Nephron (organoid): Measurements from ENCODE around the gene CCDC141.

ENCODE experiments used
- H3K27ac Mint-ChIP-seq, 3 experiments: 2 replicates each; pipeline ENCODE4 v1.8.0; 2020; ENCODE audit warnings: mixed read lengths in 3 of 3, mild to moderate bottlenecking in 2 of 3, moderate library complexity in 1 of 3
- H3K27me3 Mint-ChIP-seq: 2 replicates; pipeline ENCODE4 v1.8.0; 2021; ENCODE audit warnings: low read depth, mild to moderate bottlenecking, moderate library complexity, mixed read lengths
- H3K36me3 Mint-ChIP-seq: 2 replicates; pipeline ENCODE4 v1.8.0; 2020; ENCODE audit warnings: low read depth, mixed read lengths
- H3K4me1 Mint-ChIP-seq: 2 replicates; pipeline ENCODE4 v1.8.0; 2020; ENCODE audit warnings: mixed read lengths
- H3K4me3 Mint-ChIP-seq, 3 experiments: 2 replicates each; pipeline ENCODE4 v1.8.0; 2020; ENCODE audit warnings: mild to moderate bottlenecking in 3 of 3, mixed read lengths in 3 of 3, moderate library complexity in 2 of 3
- H3K9me3 Mint-ChIP-seq: 2 replicates; pipeline ENCODE4 v1.8.0; 2020; ENCODE audit warnings: mixed read lengths
- TF ChIP-seq, protein P1 (sequence below), 3 experiments: fragments of 200-600 bp; sonication (generic); IDR thresholded peaks; one replicate each; pipeline ENCODE4 v1.5.0; 2021; ENCODE audit warnings: antibody characterized with exemption in 3 of 3; ENCODE audit not compliant: unreplicated experiment in 3 of 3

CCDC141 gene

DNA sequence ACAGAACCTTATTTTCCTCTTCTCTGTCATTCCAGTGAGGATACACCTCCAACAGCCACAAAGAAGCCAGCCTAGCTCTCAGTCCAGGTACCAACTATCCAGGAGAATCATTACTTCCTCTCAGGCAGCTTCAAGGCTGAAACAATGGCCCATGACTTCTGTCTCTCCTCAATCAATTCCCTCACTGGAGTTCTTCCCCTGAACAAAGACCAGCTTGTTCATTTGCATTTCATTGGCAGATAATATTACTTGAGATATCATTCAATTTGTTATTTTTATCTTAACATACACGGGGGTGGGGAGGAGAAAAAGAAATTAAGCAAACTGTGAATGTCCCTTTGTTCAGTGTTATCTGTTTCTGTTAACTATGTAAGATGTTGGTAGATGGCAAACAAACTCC lies 44.0 kb downstream of the CCDC141 start:
- TF ChIP-seq, protein P1, sequence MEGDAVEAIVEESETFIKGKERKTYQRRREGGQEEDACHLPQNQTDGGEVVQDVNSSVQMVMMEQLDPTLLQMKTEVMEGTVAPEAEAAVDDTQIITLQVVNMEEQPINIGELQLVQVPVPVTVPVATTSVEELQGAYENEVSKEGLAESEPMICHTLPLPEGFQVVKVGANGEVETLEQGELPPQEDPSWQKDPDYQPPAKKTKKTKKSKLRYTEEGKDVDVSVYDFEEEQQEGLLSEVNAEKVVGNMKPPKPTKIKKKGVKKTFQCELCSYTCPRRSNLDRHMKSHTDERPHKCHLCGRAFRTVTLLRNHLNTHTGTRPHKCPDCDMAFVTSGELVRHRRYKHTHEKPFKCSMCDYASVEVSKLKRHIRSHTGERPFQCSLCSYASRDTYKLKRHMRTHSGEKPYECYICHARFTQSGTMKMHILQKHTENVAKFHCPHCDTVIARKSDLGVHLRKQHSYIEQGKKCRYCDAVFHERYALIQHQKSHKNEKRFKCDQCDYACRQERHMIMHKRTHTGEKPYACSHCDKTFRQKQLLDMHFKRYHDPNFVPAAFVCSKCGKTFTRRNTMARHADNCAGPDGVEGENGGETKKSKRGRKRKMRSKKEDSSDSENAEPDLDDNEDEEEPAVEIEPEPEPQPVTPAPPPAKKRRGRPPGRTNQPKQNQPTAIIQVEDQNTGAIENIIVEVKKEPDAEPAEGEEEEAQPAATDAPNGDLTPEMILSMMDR (IDR thresholded peaks at IDR 0.05; ENCODE audit: unreplicated experiment in 3 of 3): no peak
- no peaks in the 10 kb centered on the region for H3K36me3 Mint-ChIP-seq
- H3K4me1 Mint-ChIP-seq: no peaks in the 10 kb centered on the region
- no peak overlapping the region for H3K4me3 Mint-ChIP-seq
- H3K27ac Mint-ChIP-seq: no peak overlapping the region
- peaks cover 6% of the 10 kb centered on the region for H3K9me3 Mint-ChIP-seq
- H3K27me3 Mint-ChIP-seq: no peaks in the 10 kb centered on the region

DNA sequence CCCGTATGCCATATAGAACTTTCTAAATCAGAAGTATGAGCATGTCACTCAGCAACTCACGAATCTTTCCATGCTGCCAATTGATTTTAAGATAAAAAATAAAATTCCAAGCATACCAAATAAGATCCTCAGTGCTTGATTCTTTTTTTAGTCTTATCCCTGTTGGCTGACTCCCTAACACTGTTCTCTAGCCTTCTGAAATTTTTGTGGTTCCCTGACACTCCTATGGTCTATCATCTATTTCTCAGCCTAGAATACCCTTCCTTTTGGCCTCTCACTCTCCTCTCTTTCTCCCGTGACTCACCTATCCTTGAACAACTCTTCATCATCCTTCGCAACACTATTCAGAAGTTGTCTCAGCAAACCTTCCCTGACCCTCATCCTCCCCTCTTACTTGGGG lies 50.5 kb downstream of the CCDC141 start:
- no peak overlapping the region for H3K4me3 Mint-ChIP-seq
- no peaks in the 10 kb centered on the region for H3K36me3 Mint-ChIP-seq
- TF ChIP-seq, protein P1 (IDR thresholded peaks at IDR 0.05; ENCODE audit: unreplicated experiment in 3 of 3): no peak
- no peaks in the 10 kb centered on the region for H3K27me3 Mint-ChIP-seq
- peaks cover 5% of the 10 kb centered on the region for H3K4me1 Mint-ChIP-seq
- peaks cover 5% of the 10 kb centered on the region for H3K9me3 Mint-ChIP-seq
- H3K27ac Mint-ChIP-seq: no peak overlapping the region

DNA sequence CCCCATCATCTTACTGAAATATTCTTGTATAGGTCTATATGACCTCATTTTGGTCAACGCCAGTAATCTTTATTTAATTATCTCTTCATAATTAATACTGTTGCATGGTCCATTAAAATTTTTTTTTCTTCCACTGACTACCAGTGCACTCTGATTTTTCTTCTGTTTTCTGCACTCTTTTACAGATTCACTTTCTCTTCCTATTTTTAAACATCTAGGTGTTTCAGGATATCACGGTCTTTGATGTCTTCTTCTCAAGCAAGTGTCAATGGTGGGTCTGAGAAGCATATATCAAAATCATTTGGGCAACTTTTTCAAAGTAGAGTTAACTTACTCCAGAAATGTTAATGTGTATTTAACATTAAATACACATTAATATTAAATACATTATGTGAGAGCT lies 51.4 kb downstream of the CCDC141 start:
- Mint-ChIP-seq H3K4me3 (no peak overlapping the region), H3K36me3 (no peaks in the 10 kb centered on the region), H3K27me3 (no peaks in the 10 kb centered on the region)

DNA sequence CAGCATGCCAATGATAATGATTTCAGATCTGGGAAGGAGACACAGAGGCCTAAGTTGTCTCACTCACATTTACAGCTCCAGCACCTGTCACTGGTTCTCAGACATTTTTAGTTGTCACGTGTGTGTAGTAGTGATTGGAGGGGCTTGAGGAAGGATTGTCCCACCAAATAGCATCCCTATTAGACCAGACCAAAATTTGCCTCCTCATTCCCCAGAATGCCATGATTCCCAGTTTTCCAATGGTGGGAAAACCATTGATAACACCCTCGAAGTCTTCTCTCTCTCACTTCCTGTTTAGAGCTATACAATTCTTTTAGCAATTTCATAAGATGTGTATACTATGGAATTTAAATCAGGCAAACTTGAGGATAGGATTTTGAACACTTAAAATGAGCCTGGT lies 52.5 kb downstream of the CCDC141 start:
- Mint-ChIP-seq H3K4me3 (no peak overlapping the region), H3K36me3 (no peaks in the 10 kb centered on the region), H3K9me3 (peaks cover 5% of the 10 kb centered on the region), H3K4me1 (peaks cover 5% of the 10 kb centered on the region), H3K27ac (no peak overlapping the region), H3K27me3 (no peaks in the 10 kb centered on the region)
- TF ChIP-seq, protein P1 (IDR thresholded peaks at IDR 0.05; ENCODE audit: unreplicated experiment in 3 of 3): no peak

More for the DNA sequence above, 51.4 kb downstream of the CCDC141 start:
- peaks cover 5% of the 10 kb centered on the region for H3K9me3 Mint-ChIP-seq
- TF ChIP-seq, protein P1 (IDR thresholded peaks at IDR 0.05; ENCODE audit: unreplicated experiment in 3 of 3): no peak
- peaks cover 5% of the 10 kb centered on the region for H3K4me1 Mint-ChIP-seq
- H3K27ac Mint-ChIP-seq: no peak overlapping the region

DNA sequence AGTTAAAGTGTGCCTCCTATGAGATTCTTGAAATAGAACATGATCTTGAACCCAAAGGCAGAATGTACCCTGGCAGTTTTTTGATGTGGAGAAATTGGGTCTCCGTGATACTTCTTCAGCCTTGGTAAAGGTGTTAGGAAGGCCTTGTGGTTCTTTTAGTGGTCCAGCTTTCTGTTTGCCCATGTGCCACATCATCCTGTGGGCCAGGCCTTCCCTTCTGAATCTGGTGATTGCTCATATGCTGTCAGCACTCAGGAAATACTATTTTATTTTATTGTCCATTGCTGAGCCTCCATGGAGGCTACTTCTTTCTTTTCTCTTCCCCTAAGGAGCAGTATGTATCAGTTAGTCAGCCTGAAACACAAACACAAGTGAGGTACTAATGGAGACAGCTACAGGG lies 52.9 kb downstream of the CCDC141 start:
- Mint-ChIP-seq H3K4me3 (no peak overlapping the region), H3K9me3 (peaks cover 5% of the 10 kb centered on the region), H3K36me3 (no peaks in the 10 kb centered on the region), H3K4me1 (peaks cover 5% of the 10 kb centered on the region), H3K27me3 (no peaks in the 10 kb centered on the region), H3K27ac (no peak overlapping the region)
- TF ChIP-seq, protein P1 (IDR thresholded peaks at IDR 0.05; ENCODE audit: unreplicated experiment in 3 of 3): no peak

DNA sequence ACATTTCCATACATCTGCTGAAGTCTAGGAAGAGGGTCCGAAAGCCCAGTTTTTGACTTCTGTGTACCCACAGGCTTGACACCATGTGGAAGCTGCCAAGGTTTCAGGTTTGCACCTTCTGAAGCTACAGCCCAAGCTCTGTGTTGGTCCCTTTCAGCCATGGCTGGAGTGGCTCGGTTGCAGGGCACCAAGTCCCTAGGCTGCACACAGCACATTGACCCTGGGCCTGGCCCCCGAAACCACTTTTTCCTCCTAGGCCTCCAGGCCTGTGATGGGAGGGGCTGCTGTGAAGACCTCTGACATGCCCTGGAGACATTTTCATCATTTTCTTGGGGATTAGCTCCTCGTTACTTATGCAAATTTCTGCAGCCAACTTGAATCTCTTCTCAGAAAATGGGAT lies 55.7 kb downstream of the CCDC141 start:
- no peaks in the 10 kb centered on the region for H3K36me3 Mint-ChIP-seq
- TF ChIP-seq, protein P1 (IDR thresholded peaks at IDR 0.05; ENCODE audit: unreplicated experiment in 3 of 3): no peak
- H3K27me3 Mint-ChIP-seq: no peaks in the 10 kb centered on the region
- H3K27ac Mint-ChIP-seq: no peak overlapping the region
- no peak overlapping the region for H3K4me3 Mint-ChIP-seq
- peaks cover 5% of the 10 kb centered on the region for H3K9me3 Mint-ChIP-seq
- peaks cover 5% of the 10 kb centered on the region for H3K4me1 Mint-ChIP-seq
